ENCODE data around the gene AGBL4. TPM values are rescaled to one million over a fixed set of nuclear protein-coding genes. Genes with fewer than 3 reads are reported as not detected.

AGBL4 gene
- total and polyA plus RNA-seq, 2 of the 4 experiments (the other 2 are of a cell fraction) = not detected

DNA sequence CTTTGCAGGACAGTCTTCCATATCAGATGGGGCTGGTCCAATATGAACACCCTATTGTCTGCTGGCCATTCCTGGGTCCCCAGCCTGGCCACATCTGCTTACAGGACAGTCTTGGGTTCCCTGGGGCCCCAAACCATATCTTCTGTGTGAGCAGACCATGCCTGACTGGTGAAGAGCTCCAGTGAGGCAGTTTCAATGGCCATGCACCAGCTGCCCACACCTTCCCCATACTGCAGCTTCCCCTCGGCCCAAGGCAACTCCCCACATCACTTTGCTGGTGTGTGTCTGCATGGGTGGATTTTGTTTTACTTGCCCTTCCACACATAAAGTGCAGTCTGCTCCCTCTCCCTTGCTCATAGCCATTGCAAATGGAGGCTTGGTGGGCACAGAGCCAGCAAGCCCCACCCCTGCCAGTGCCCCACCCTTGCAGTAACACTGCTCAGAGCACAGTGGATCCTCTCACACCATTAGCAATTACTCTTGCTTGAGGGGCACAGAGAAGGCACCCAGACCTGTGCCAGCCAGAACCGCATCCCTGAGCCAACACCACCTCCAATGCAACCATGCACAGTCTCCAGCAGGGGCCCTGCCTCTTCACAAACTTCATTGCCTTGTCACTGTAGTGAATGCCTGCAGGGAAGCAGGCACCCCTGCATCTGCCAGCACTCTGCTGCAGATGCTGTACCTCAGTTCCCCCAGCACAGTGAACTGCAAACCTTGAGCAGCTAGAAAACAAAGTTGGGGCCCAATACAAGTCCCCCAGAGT lies 772.6 kb downstream of the AGBL4 start:
- no peaks in the 10 kb centered on the region for H3K36me3 ChIP-seq (ENCODE audit: control insufficient read depth, insufficient read depth, low read length)
- H3K9me3 ChIP-seq (ENCODE audit: control insufficient read depth, insufficient read depth, low read length) = peaks cover 10% of the 10 kb centered on the region
- no peak overlapping the region for H2AK5ac ChIP-seq (ENCODE audit: low read depth, low read length)
- no peak overlapping the region for H2BK15ac ChIP-seq (ENCODE audit: low read depth, low read length)
- ATAC-seq (ENCODE audit: low read depth) = no peak
- H3K9ac ChIP-seq (ENCODE audit: low read depth, low read length) = no peak overlapping the region
- CTCF ChIA-PET = no interaction called here
- H4K5ac ChIP-seq (ENCODE audit: low read depth, low read length) = no peak overlapping the region
- POLR2A ChIA-PET (ENCODE audit: unreplicated experiment) = no interaction called here
- no TSS peak for BruUV-seq (replicated peaks)
- WGBS, 2 experiments (ENCODE audit: extremely low coverage in 2 of 2, insufficient read length in 1 of 2) = no CpG with 5 or more reads among the region's 2 CpGs
- H3K4ac ChIP-seq (ENCODE audit: low read depth, low read length) = no peak overlapping the region
- no peak overlapping the region for H2AFZ ChIP-seq (replicated peaks; ENCODE audit: low read length, poor library complexity)
- dilution Hi-C loops (cut with HindIII; ENCODE audit: low sequenced_read_pairs, unreplicated experiment) (no loop called here), intact Hi-C loops (cut with micrococcal nuclease) (no loop called here), in situ Hi-C loops (cut with MboI; ENCODE audit: low sequenced_read_pairs) (no loop called here)
- no peak overlapping the region for H3K56ac ChIP-seq (ENCODE audit: extremely low read depth, insufficient read depth, low read length)
- H2BK20ac ChIP-seq (ENCODE audit: low read depth, low read length) = no peak overlapping the region
- no peak overlapping the region for H3K27ac ChIP-seq (ENCODE audit: insufficient read depth, low read length)
- H3K23ac ChIP-seq (ENCODE audit: low read depth, low read length) = no peak overlapping the region
- H2AK9ac ChIP-seq (replicated peaks; ENCODE audit: low read depth, low read length, poor library complexity) = no peak overlapping the region
- H2BK5ac ChIP-seq (ENCODE audit: low read depth, low read length, poor library complexity, severe bottlenecking) = no peak overlapping the region
- no peak overlapping the region for H3K4me2 ChIP-seq (ENCODE audit: low read depth, low read length)
- H3K4me1 ChIP-seq (ENCODE audit: control insufficient read depth, insufficient read depth, low read length) = no peaks in the 10 kb centered on the region
- no peak overlapping the region for H3K18ac ChIP-seq (ENCODE audit: low read depth, low read length)
- H2BK120ac ChIP-seq (ENCODE audit: low read depth, low read length) = no peak overlapping the region
- H3K27me3 ChIP-seq (ENCODE audit: control insufficient read depth, insufficient read depth, low read length) = no peaks in the 10 kb centered on the region
- TF ChIP-seq BHLHE40 (IDR thresholded peaks at IDR 0.05; ENCODE audit: low read depth, low read length) (no peak), NFE2L2 (IDR thresholded peaks at IDR 0.05; ENCODE audit: low read depth, low read length) (no peak), MAFK (IDR thresholded peaks at IDR 0.05; ENCODE audit: low read depth, low read length) (no peak), FOS (IDR thresholded peaks at IDR 0.05; ENCODE audit: low read depth, low read length) (no peak), RAD21 (IDR thresholded peaks at IDR 0.05; ENCODE audit: low read length) (no peak), MAZ (IDR thresholded peaks at IDR 0.05; ENCODE audit: borderline replicate concordance, low read depth, low read length) (no peak), CEBPB (IDR thresholded peaks at IDR 0.05; ENCODE audit: low read depth, low read length) (no peak)
- H4K20me1 ChIP-seq (ENCODE audit: insufficient read depth, low read length) = no peaks in the 10 kb centered on the region
- H3K9me1 ChIP-seq (ENCODE audit: insufficient read depth, low read length) = no peaks in the 10 kb centered on the region
- no peak overlapping the region for H3K4me3 ChIP-seq (ENCODE audit: insufficient read depth, low read depth, low read length)
- no peak overlapping the region for H4K8ac ChIP-seq (ENCODE audit: low read depth in 2 of 2, low read length in 2 of 2)
- DNase-seq = no peak
- no peaks in the 10 kb centered on the region for H3K79me1 ChIP-seq (ENCODE audit: low read depth in 1 of 2, low read length in 2 of 2)
- H3K14ac ChIP-seq (replicated peaks; ENCODE audit: low read depth, low read length) = no peak overlapping the region
- H4K91ac ChIP-seq (ENCODE audit: insufficient read depth, low read depth, low read length) = no peak overlapping the region
